Astrocyte (in vitro differentiated cells and primary cell): ENCODE data around the gene PDXK. TPM values are rescaled to one million over a fixed set of nuclear protein-coding genes. Genes with fewer than 3 reads are reported as not detected.

Experiments used
- DNase-seq: peaks from one replicate; pipeline ENCODE4 v3.0.0-alpha.2; 2010; ENCODE audit warnings: low read depth
- FAIRE-seq: peaks from 2 replicates; lab custom pipeline; 2011; peaks lifted over from hg19 to GRCh38; lab: Jason Lieb, UNC
- H2AFZ ChIP-seq: 2 replicates; pipeline ENCODE4 v1.6.0; 2012; ENCODE audit warnings: low read depth, low read length, inconsistent platforms
- H3K27ac ChIP-seq: 2 replicates; pipeline ENCODE4 v1.5.1; 2011; ENCODE audit warnings: low read depth, low read length, inconsistent platforms
- H3K27me3 ChIP-seq: 2 replicates; pipeline ENCODE4 v1.6.0; 2011; ENCODE audit warnings: low read length, inconsistent platforms; ENCODE audit not compliant: insufficient read depth
- H3K36me3 ChIP-seq: 2 replicates; pipeline ENCODE4 v1.5.1; 2011; ENCODE audit warnings: low read length, inconsistent platforms; ENCODE audit not compliant: insufficient read depth
- H3K4me1 ChIP-seq: 2 replicates; pipeline ENCODE4 v1.5.1; 2011; ENCODE audit warnings: low read length, inconsistent platforms; ENCODE audit not compliant: insufficient read depth
- H3K4me2 ChIP-seq: 2 replicates; pipeline ENCODE4 v1.6.0; 2012; ENCODE audit warnings: low read length, inconsistent platforms
- H3K4me3 ChIP-seq: 2 replicates; pipeline ENCODE4 v1.5.1; 2011; ENCODE audit warnings: low read depth, mild to moderate bottlenecking, low read length, inconsistent platforms; ENCODE audit not compliant: insufficient read depth
- H3K79me2 ChIP-seq: 2 replicates; pipeline ENCODE4 v1.6.0; 2012; ENCODE audit warnings: mild to moderate bottlenecking, low read length, inconsistent platforms; ENCODE audit not compliant: insufficient read depth
- H3K9ac ChIP-seq: 2 replicates; pipeline ENCODE4 v1.6.0; 2012; ENCODE audit warnings: mild to moderate bottlenecking, low read length, inconsistent platforms
- H3K9me3 ChIP-seq: 2 replicates; pipeline ENCODE4 v1.5.1; 2012; ENCODE audit warnings: low read depth, mild to moderate bottlenecking, low read length, inconsistent platforms; ENCODE audit not compliant: insufficient read depth
- H4K20me1 ChIP-seq: 2 replicates; pipeline ENCODE4 v1.6.0; 2012; ENCODE audit warnings: low read length, inconsistent platforms; ENCODE audit not compliant: insufficient read depth
- H3K27ac Mint-ChIP-seq: one replicate; pipeline ENCODE4 v1.8.0; 2021; ENCODE audit warnings: mild to moderate bottlenecking, mixed read lengths; ENCODE audit not compliant: unreplicated experiment
- H3K27me3 Mint-ChIP-seq: one replicate; pipeline ENCODE4 v1.8.0; 2021; ENCODE audit warnings: low read depth, mixed read lengths; ENCODE audit not compliant: unreplicated experiment
- H3K36me3 Mint-ChIP-seq: one replicate; pipeline ENCODE4 v1.8.0; 2021; ENCODE audit warnings: low read depth, mixed read lengths; ENCODE audit not compliant: unreplicated experiment
- H3K4me1 Mint-ChIP-seq: one replicate; pipeline ENCODE4 v1.8.0; 2021; ENCODE audit warnings: low read depth, mixed read lengths; ENCODE audit not compliant: unreplicated experiment
- H3K4me3 Mint-ChIP-seq: one replicate; pipeline ENCODE4 v1.8.0; 2021; ENCODE audit warnings: mild to moderate bottlenecking, moderate library complexity, mixed read lengths; ENCODE audit not compliant: unreplicated experiment
- H3K9me3 Mint-ChIP-seq: one replicate; pipeline ENCODE4 v1.8.0; 2021; ENCODE audit warnings: mild to moderate bottlenecking, mixed read lengths; ENCODE audit not compliant: unreplicated experiment
- EZH2 ChIP-seq: IDR thresholded peaks from 2 replicates; pipeline ENCODE4 v1.6.1; 2012; ENCODE audit warnings: mild to moderate bottlenecking, low read length, inconsistent platforms; ENCODE audit not compliant: insufficient read depth
- total RNA-seq: library from RNA; stranded (reverse); gene quantifications from 2 replicates; pipeline ENCODE4 v1.2.1, GENCODE V29; 2021
- TF ChIP-seq, protein P1 (sequence below): IDR thresholded peaks from 2 replicates; pipeline ENCODE4 v1.5.1; 2011; ENCODE audit warnings: low read depth, mild to moderate bottlenecking, inconsistent platforms, low read length, moderate library complexity; ENCODE audit not compliant: insufficient read depth

Gene PDXK
- total RNA-seq, 1 donor from 2014 or later: 180 TPM

DNA sequence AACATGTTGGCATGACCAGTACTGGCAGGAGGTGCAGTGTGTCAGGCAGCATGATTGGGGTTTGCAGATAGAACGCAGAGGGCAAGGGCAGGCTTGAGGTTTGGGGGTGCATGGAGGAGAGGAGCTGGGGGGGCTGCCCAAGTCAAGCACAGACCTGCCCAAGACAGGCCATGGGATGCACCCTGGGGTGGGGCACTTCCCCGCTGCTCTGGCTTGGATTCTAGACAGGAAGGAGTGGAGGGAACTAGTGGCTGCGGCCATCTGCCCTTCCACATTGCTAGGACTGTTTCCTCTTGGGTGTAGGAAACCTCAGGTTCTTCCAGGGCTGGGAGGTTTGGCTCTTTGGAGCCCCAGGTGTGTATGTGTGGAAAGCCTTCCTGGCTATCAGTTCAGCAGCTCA is 3.0 kb downstream of the PDXK start:
- Histone ChIP-seq H3K4me1 (peaks cover 22% of the 10 kb centered on the region), H3K9ac (no peak overlapping the region), H3K27me3 (no peaks in the 10 kb centered on the region), H3K4me2 (no peak overlapping the region), H3K9me3 (no peaks in the 10 kb centered on the region), H3K4me3 (no peak overlapping the region), H3K36me3 (no peaks in the 10 kb centered on the region), H4K20me1 (peaks cover 65% of the 10 kb centered on the region), H2AFZ (no peak overlapping the region), H3K27ac (no peak overlapping the region), H3K79me2 (peaks cover 52% of the 10 kb centered on the region)
- H3K4me1 Mint-ChIP-seq: peaks cover 17% of the 10 kb centered on the region
- H3K27me3 Mint-ChIP-seq: no peaks in the 10 kb centered on the region
- H3K36me3 Mint-ChIP-seq: peaks cover 19% of the 10 kb centered on the region
- TF ChIP-seq, protein P1, sequence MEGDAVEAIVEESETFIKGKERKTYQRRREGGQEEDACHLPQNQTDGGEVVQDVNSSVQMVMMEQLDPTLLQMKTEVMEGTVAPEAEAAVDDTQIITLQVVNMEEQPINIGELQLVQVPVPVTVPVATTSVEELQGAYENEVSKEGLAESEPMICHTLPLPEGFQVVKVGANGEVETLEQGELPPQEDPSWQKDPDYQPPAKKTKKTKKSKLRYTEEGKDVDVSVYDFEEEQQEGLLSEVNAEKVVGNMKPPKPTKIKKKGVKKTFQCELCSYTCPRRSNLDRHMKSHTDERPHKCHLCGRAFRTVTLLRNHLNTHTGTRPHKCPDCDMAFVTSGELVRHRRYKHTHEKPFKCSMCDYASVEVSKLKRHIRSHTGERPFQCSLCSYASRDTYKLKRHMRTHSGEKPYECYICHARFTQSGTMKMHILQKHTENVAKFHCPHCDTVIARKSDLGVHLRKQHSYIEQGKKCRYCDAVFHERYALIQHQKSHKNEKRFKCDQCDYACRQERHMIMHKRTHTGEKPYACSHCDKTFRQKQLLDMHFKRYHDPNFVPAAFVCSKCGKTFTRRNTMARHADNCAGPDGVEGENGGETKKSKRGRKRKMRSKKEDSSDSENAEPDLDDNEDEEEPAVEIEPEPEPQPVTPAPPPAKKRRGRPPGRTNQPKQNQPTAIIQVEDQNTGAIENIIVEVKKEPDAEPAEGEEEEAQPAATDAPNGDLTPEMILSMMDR: no peak
- no peak for TF ChIP-seq EZH2
- no peak overlapping the region for H3K27ac Mint-ChIP-seq
- no peak for FAIRE-seq
- no peaks in the 10 kb centered on the region for H3K9me3 Mint-ChIP-seq
- H3K4me3 Mint-ChIP-seq: peak overlapping the region; percentile 86
- DNase-seq: no peak

- no peak for DNase-seq
These were observed 4.7 kb downstream of the PDXK start for GRCh38 chr21:43723648-43724047.

More at GRCh38 chr21:43723648-43724047, 4.7 kb downstream of the PDXK start:
- Mint-ChIP-seq H3K27ac (no peak overlapping the region), H3K9me3 (no peaks in the 10 kb centered on the region), H3K27me3 (no peaks in the 10 kb centered on the region), H3K36me3 (peaks cover 19% of the 10 kb centered on the region), H3K4me1 (peaks cover 30% of the 10 kb centered on the region), H3K4me3 (no peak overlapping the region)
- Histone ChIP-seq H3K4me2 (no peak overlapping the region), H3K27ac (no peak overlapping the region), H2AFZ (no peak overlapping the region), H3K36me3 (no peaks in the 10 kb centered on the region), H3K4me3 (no peak overlapping the region), H3K27me3 (no peaks in the 10 kb centered on the region), H3K9ac (no peak overlapping the region), H3K9me3 (no peaks in the 10 kb centered on the region), H4K20me1 (peaks cover 72% of the 10 kb centered on the region), H3K4me1 (peaks cover 36% of the 10 kb centered on the region), H3K79me2 (peaks cover 62% of the 10 kb centered on the region)
- TF ChIP-seq, protein P1: no peak
- TF ChIP-seq EZH2: no peak
- FAIRE-seq: no peak
